B cell (primary cell): ENCODE results near the gene HOMER1. TPM values are rescaled to one million over a fixed set of nuclear protein-coding genes. Genes with fewer than 3 reads are reported as not detected.

Experiments
- ATAC-seq: fragments of 200-7000 bp; cut with Tn5 transposase; one replicate; pipeline ENCODE4 v1.10.0; 2021; ENCODE audit warnings: low read depth, mild to moderate bottlenecking, moderate number of reproducible peaks, moderate library complexity
- CTCF ChIA-PET: fragments of 350-600 bp; sonication (Branson Sonifier 250); formaldehyde crosslinking; loops from one replicate; lab custom pipeline; 2021; ENCODE audit warnings: antibody characterized with exemption, inconsistent platforms; lab: Charles Lee
- POLR2A ChIA-PET: fragments of 350-600 bp; sonication (Branson Sonifier 250); formaldehyde crosslinking; loops from one replicate; lab custom pipeline; 2021; ENCODE audit warnings: antibody characterized with exemption; lab: Charles Lee
- DNase-seq: peaks from one replicate; pipeline ENCODE4 v3.0.0; 2013
- H2AFZ ChIP-seq: 2 replicates; pipeline ENCODE4 v1.6.1; 2012; ENCODE audit warnings: mild to moderate bottlenecking, low read depth, low read length; ENCODE audit not compliant: insufficient read depth, poor library complexity, severe bottlenecking
- H3K27ac ChIP-seq, 2 donors: 1 replicate in 1 of 2; 2 replicates in 1 of 2; pipeline ENCODE4 v1.5.1; 2012 to 2013; ENCODE audit warnings: low read length in 2 of 2, mild to moderate bottlenecking in 2 of 2, moderate library complexity in 1 of 2
- H3K27me3 ChIP-seq, 4 experiments: fragments of 200-600 bp in 1 of 4; sonication (generic) in 1 of 4; replicated peaks in 1 of 4; 1 replicate in 2 of 4; 2 replicates in 2 of 4; pipeline versions ENCODE4 v1.6.1 to v1.7.0; 2013 to 2016; ENCODE audit warnings: low read length in 3 of 4, mild to moderate bottlenecking in 2 of 4, mixed read lengths in 1 of 4, moderate library complexity in 1 of 4; ENCODE audit not compliant: insufficient read depth in 4 of 4, control insufficient read depth in 3 of 4; ENCODE audit errors: control extremely low read depth in 1 of 4
- H3K36me3 ChIP-seq, 2 experiments: replicated peaks in 1 of 2; 1 replicate in 1 of 2; 2 replicates in 1 of 2; pipeline versions ENCODE4 v1.6.1 to v1.7.1; 2013; ENCODE audit warnings: low read length in 1 of 2; ENCODE audit not compliant: insufficient read depth in 2 of 2, control insufficient read depth in 1 of 2; ENCODE audit errors: control extremely low read depth in 1 of 2, extremely low read depth in 1 of 2
- H3K4me1 ChIP-seq, 2 donors: fragments of 200-600 bp in 1 of 2; sonication (generic) in 1 of 2; 1 replicate in 1 of 2; 2 replicates in 1 of 2; pipeline versions ENCODE4 v1.5.1 to v1.6.1; 2013 to 2017; ENCODE audit warnings: low read length in 2 of 2; ENCODE audit not compliant: control insufficient read depth in 2 of 2, insufficient read depth in 2 of 2
- H3K4me2 ChIP-seq: replicated peaks from 2 replicates; pipeline ENCODE3; 2012; ENCODE audit warnings: mild to moderate bottlenecking, low read depth, low read length; ENCODE audit not compliant: poor library complexity, severe bottlenecking
- H3K4me3 ChIP-seq, 5 experiments: fragments of 200-600 bp in 1 of 5; sonication (generic) in 1 of 5; 1 replicate in 3 of 5; 2 replicates in 2 of 5; pipeline versions ENCODE4 v1.5.1 to v1.7.0; 2011 to 2016; ENCODE audit warnings: low read length in 4 of 5, mild to moderate bottlenecking in 4 of 5, low read depth in 2 of 5, control low read depth in 1 of 5, moderate library complexity in 1 of 5; ENCODE audit not compliant: insufficient read depth in 1 of 5; ENCODE audit errors: control extremely low read depth in 1 of 5, extremely low read depth in 1 of 5
- H3K79me2 ChIP-seq: fragments of 200-600 bp; sonication (generic); one replicate; pipeline ENCODE4 v1.6.0; 2016; ENCODE audit warnings: low read length; ENCODE audit not compliant: control insufficient read depth, insufficient read depth
- H3K9ac ChIP-seq: fragments of 200-600 bp; sonication (generic); 2 replicates; pipeline ENCODE4 v1.6.1; 2017; ENCODE audit warnings: mild to moderate bottlenecking, low read length, moderate library complexity
- H3K9me3 ChIP-seq, 3 donors: one replicate each; pipeline versions ENCODE4 v1.6.1 to v1.7.1; 2013; ENCODE audit warnings: low read length in 2 of 3; ENCODE audit not compliant: control insufficient read depth in 2 of 3, insufficient read depth in 1 of 3; ENCODE audit errors: control extremely low read depth in 1 of 3
- H4K20me1 ChIP-seq: 2 replicates; pipeline ENCODE4 v1.6.0; 2012; ENCODE audit warnings: mild to moderate bottlenecking, low read length; ENCODE audit not compliant: insufficient read depth, control insufficient read depth, poor library complexity, severe bottlenecking
- H3K27ac Mint-ChIP-seq: one replicate; pipeline ENCODE4 v1.8.0; 2021; ENCODE audit warnings: mixed read lengths
- H3K27me3 Mint-ChIP-seq: one replicate; pipeline ENCODE4 v1.8.0; 2021; ENCODE audit warnings: mixed read lengths
- H3K4me1 Mint-ChIP-seq: one replicate; pipeline ENCODE4 v1.8.0; 2021; ENCODE audit warnings: mixed read lengths
- H3K4me3 Mint-ChIP-seq: one replicate; pipeline ENCODE4 v1.8.0; 2021; ENCODE audit warnings: mixed read lengths
- H3K9me3 Mint-ChIP-seq: one replicate; pipeline ENCODE4 v1.8.0; 2022; ENCODE audit warnings: mixed read lengths; ENCODE audit not compliant: insufficient read depth
- CTCF ChIP-seq: fragments of 200-600 bp; IDR thresholded peaks from one replicate; pipeline ENCODE4 v1.8.0; 2022; ENCODE audit warnings: antibody characterized with exemption, mild to moderate bottlenecking
- EZH2 ChIP-seq: IDR thresholded peaks from 2 replicates; pipeline ENCODE4 v1.6.1; 2012; ENCODE audit warnings: borderline replicate concordance, low read depth, mild to moderate bottlenecking, moderate library complexity, low read length; ENCODE audit not compliant: insufficient read depth, poor library complexity, severe bottlenecking
- WGBS: methylation state at CpG from one replicate; pipeline ENCODE4 v1.1.5; 2013; ENCODE audit warnings: missing lambda C conversion rate; ENCODE audit not compliant: insufficient coverage; 5-methylcytosine and 5-hydroxymethylcytosine counted together
- intact Hi-C: fragments of 100-400 bp; cut with micrococcal nuclease; formaldehyde crosslinking; loops from one replicate; pipeline ENCODE4 v1.10.0; 2022
- polyA plus RNA-seq: library from polyadenylated mRNA; depleted of rRNA; stranded (reverse); fragments of >200 nt; gene quantifications from 2 replicates; pipeline ENCODE4 v1.2.3, GENCODE V29; 2012
- total RNA-seq, 2 donors: library from RNA; stranded (reverse); fragments of 120-200 nt in 1 of 2; gene quantifications; 1 replicate in 1 of 2; 2 replicates in 1 of 2; pipeline versions ENCODE4 v1.2.3 to v1.2.4, GENCODE V29; 2013 to 2022

Gene HOMER1
- total and polyA plus RNA-seq, 2 donors (not counting 1 experiment from before 2014, with no cell fraction given), result 0.63 to 5.4 TPM

GRCh38 chr5:79555418-79555817, 41.5 kb upstream of the HOMER1 start:
- ChIA-PET POLR2A (no interaction called here), CTCF (interaction anchor here (1.6 kb wide), 1 partner anchor 528 kb away, joined by 8 read pairs; no protein-coding TSS in a partner anchor)
- no peak overlapping the region for H3K4me3 Mint-ChIP-seq
- no peak overlapping the region for H3K27ac Mint-ChIP-seq
- TF ChIP-seq CTCF, result no peak
- intact Hi-C loops, result no loop called here
- Histone ChIP-seq H3K79me2 (no peaks in the 10 kb centered on the region), H3K9ac (no peak overlapping the region), H3K27ac (no peak overlapping the region), H3K36me3 (no peaks in the 10 kb centered on the region), H4K20me1 (no peaks in the 10 kb centered on the region), H3K4me1 (no peaks in the 10 kb centered on the region), H3K9me3 (no peaks in the 10 kb centered on the region), H3K4me3 (no peak overlapping the region), H3K27me3 (no peaks in the 10 kb centered on the region), H2AFZ (no peak overlapping the region), H3K4me2 (no peak overlapping the region)
- DNase-seq, result no peak
- no peaks in the 10 kb centered on the region for H3K9me3 Mint-ChIP-seq
- no peaks in the 10 kb centered on the region for H3K27me3 Mint-ChIP-seq
- ATAC-seq, result no peak
- no CpG with 5 or more reads among the region's 3 CpGs for WGBS
- H3K4me1 Mint-ChIP-seq, result peaks cover 2% of the 10 kb centered on the region

- DNase-seq (no peak), ATAC-seq (no peak)
- Histone ChIP-seq H3K9me3 (no peaks in the 10 kb centered on the region), H3K4me2 (no peak overlapping the region), H3K4me1 (no peaks in the 10 kb centered on the region), H3K4me3 (no peak overlapping the region), H4K20me1 (no peaks in the 10 kb centered on the region), H3K27ac (no peak overlapping the region), H2AFZ (peak overlapping the region; percentile 8), H3K27me3 (no peaks in the 10 kb centered on the region), H3K9ac (no peak overlapping the region), H3K36me3 (no peaks in the 10 kb centered on the region), H3K79me2 (no peaks in the 10 kb centered on the region)
- Mint-ChIP-seq H3K27ac (no peak overlapping the region), H3K4me3 (no peak overlapping the region), H3K9me3 (no peaks in the 10 kb centered on the region), H3K27me3 (no peaks in the 10 kb centered on the region), H3K4me1 (peaks cover 2% of the 10 kb centered on the region)
- ChIA-PET CTCF (interaction anchor here (2.2 to 2.6 kb wide), 2 partner anchors 11 to 304 kb away, joined by 6 to 26 read pairs; no protein-coding TSS in a partner anchor), POLR2A (no interaction called here)
- TF ChIP-seq EZH2, result no peak
- no peak for TF ChIP-seq CTCF
- WGBS, result 0% methylated on average over 3 of the region's 4 CpGs
- intact Hi-C loops, result no loop called here
Measured at GRCh38 chr5:79552984-79553383, 39.0 kb upstream of the HOMER1 start.
